ENCODE data around the gene PXN.
A peak's percentile ranks its signal among the peaks of the same experiment; 100 is the strongest.

PXN gene

GRCh38 chr12:120265473-120266179 lies at the start of gene PXN:
PXN (minus strand) TSS chr12:120265730; CDS start chr12:120265629, 101 bp downstream.
- no peak for DNase-seq (ENCODE audit: low read depth, low spot score)

DNA sequence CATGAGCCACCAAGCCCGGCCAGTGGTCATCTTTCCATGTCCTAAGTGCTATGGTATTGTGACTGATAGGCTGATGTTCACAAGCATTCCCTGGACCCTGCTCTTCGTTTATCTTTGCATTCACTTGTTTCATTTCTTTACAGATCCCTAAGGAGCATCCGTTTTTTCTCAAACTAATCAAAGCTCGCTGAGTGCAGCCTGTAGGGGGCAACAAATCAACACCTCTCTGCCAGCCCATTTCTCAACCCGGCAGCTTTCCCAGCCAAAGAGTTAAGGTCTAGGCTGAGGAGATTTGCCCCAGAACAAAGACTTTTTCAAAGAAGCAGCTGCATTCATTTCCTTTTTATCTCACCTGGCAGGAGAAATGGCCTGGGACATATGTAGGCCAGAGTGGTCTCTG lies 48.7 kb upstream of the PXN start:
- no peak for DNase-seq (ENCODE audit: low read depth, low spot score)

- peak; percentile 90 for DNase-seq (ENCODE audit: low read depth, low spot score)
These were observed 36.7 kb upstream of the PXN start, which contains the start of gene SIRT4 for GRCh38 chr12:120301962-120302815. SIRT4 (plus strand) TSS chr12:120302321; CDS start chr12:120303562, 1,241 bp downstream.

- DNase-seq (ENCODE audit: low read depth, low spot score): peak; percentile 77
These were observed 27.4 kb upstream of the PXN start, which contains the start of gene RNU4-1 for GRCh38 chr12:120292661-120293531. RNU4-1 (minus strand) TSS chr12:120293237.

DNA sequence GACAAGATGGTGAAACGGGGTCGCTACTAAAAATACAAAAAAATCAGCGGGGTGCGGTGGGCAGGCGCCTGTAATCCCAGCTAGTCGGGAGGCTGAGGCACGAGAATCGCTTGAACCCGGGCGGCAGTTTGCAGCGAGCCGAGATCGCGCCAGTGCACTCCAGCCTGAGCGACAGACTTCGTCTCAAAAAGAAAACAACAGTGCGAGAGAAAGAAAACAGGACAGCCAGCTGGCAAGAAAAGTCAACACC lies 26.8 kb upstream of the PXN start:
- peak; percentile 12 for DNase-seq (ENCODE audit: low read depth, low spot score)

DNA sequence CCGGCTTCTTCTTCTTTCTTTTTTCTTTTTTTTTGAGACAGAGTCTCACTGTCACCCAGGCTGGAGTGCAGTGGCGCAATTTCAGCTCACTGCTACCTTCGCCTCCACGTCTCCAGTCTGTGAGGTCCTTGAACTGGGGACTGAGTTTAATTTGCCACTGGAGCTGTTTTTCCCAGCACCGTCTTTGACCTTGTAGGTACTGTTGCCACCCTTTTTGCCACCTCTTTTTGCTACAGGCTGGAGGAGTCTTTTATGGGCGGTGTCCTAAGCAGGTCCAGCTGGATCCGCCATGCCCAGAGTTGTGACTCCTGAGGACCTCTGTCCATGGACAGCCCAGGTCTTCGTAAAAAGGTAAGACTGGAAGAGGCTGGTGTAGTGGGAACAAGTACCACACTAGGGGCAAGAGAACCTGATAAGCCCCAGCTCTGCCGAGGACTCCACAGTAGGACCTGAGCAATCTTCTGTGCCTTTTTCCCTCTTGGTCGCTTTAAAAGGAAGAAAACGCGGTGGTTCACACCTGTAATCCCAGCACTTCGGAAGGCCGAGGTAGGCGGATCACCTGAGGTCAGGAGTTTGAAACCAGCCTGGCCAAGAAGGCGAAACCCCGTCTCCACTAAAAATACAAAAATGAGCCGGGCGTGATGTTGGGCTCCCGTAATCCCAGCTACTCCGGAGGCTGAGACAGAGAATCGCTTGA lies 25.2 kb upstream of the PXN start:
- DNase-seq (ENCODE audit: low read depth, low spot score): no peak

GRCh38 chr12:120287491-120287890 lies 22.0 kb upstream of the PXN start:
- DNase-seq (ENCODE audit: low read depth, low spot score): no peak

- DNase-seq (ENCODE audit: low read depth, low spot score): no peak
These were observed 21.4 kb upstream of the PXN start for GRCh38 chr12:120286768-120287490.

GRCh38 chr12:120284381-120284780 lies 18.9 kb upstream of the PXN start:
- no peak for DNase-seq (ENCODE audit: low read depth, low spot score)

- no peak for DNase-seq (ENCODE audit: low read depth, low spot score)
These were observed 17.8 kb upstream of the PXN start for GRCh38 chr12:120283318-120283717.

DNA sequence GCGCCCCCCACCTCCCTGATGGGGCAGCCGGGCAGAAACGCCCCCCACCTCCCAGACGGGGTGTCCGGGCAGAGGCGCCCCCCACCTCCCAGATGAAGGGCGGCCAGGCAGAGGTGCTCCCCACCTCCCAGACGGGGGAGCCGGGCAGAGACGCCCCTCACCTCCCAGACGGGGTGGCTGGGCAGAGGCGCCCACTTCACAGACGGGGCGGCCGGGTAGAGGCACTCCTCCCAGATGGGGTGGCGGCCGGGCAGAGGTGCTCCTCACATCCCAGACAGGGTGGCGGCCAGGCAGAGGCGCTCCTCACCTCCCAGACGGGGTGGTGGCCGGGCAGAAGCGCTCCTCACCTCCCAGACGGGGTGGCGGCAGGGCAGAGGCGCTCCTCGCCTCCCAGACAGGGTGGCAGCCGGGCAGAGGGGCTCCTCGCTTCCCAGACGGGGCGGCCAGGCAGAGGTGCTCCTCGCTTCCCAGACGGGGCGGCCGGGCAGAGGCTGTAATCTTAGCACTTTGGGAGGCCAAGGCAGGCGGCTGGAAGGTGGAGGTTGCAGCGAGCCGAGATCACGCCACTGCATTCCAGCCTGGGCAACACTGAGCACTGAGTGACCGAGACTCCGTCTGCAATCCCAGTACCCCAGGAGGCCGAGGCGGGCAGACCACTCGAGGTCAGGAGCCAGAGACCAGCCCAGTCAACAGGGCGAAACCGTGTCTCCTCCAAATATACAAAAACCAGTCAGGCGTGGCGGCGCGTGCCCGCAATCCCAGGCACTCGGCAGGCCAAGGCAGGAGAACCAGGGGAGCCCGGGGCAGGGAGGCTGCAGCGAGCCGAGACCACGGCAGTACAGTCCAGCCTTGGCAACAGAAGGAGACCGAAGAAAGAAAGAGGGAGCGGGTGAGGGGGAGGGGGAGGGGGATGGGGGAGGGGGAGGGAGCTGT lies 12.9 kb upstream of the PXN start:
- DNase-seq (ENCODE audit: low read depth, low spot score): no peak

DNA sequence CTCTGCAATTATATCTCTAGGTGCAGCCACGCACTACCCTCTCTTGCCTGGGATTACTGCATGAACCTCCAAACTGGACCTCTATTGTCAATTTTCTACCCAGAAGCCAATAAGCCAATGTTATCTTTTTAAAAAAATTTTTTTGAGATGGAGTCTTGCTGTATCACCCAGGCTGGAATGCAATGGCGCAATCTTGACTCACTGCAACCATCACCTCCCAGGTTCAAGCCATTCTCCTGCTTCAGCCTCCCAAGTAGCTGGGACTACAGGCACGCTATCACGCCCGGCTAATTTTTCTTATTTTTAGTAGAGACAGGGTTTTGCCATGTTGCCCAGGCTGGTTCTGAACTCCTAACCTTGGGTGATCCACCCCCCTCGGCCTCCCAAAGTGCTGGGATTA lies 11.2 kb upstream of the PXN start:
- no peak for DNase-seq (ENCODE audit: low read depth, low spot score)

DNA sequence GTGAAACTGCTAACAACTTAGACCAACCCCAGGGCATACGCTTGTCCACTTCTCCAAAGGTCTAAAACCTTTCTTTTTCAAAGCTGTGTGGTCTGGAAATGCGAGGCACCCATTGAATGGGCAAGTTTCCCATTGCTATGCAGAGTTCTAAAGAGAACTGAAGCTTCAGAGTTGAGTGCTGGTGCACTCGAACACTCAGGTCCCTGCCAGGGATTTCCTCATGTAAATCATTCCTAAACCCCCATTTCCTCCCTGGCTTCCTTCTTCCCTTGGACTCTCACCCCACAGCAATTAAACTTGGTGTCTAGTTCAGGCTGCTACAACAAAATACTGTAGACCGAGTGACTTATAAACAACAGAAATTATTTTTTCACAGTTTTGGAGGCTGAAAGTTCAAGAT lies 2.2 kb upstream of the PXN start:
- no peak for DNase-seq (ENCODE audit: low read depth, low spot score)

GRCh38 chr12:120266180-120266870 lies 795 bp upstream of the PXN start:
- DNase-seq (ENCODE audit: low read depth, low spot score): no peak

- no peak for DNase-seq (ENCODE audit: low read depth, low spot score)
These were observed 542 bp downstream of the PXN start for GRCh38 chr12:120264904-120265472.

DNA sequence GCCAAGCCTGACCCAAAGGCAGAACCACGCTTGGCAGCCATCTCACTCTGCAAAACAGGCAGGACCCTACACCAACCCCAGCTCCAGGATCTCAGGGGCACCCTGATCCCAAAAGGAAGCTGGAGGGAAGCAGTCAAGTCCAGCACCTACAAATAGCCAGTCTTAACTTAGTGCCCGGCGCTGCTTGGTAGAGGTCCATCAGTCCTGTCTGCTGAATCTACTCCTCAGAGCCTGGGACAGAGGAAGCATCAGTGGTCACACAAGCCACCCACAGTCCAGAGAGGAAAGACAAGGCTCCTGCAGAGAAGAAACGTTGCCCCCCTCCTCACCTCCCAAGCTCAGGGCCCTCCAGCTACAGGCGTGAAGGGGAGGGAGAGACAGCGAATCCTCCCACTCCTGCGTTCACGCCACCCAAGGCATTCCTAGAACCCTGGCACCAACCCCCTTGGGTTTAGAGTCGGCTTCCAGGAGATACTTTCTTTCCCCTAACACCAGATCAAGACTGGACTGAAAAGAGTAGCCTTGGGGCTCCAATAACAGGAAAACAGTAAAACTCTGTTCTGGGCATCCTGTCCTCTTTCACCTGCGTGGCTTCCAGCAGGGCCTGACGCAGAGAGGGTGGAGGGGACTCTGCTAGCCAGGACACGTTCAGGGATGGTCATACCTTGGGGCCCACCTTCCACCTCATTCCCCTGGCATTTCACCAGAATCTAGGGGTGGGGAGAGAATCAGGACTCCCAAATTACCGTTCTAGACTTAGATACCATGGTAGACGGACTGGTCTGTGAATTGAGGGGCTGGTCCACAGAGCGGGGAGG lies 1.2 kb downstream of the PXN start:
- DNase-seq (ENCODE audit: low read depth, low spot score): no peak

DNA sequence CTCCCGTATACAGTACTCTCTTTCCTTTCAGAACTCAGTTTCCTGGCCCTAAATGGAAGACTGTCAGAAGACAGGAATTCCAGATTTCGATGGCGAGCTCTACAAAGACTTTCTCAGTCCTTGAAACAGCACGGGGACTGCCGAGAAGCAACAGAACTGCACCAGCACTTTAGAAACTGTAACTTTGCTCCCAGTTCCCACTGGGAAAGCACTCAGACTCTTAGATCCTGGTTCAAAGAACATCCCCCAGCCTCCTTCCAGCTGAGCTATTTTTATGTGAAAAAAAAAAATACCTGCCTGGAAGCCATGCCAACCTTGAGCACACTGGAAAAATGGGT lies 1.8 kb downstream of the PXN start:
- DNase-seq (ENCODE audit: low read depth, low spot score): no peak
